HEK293 (cell line): ENCODE data around the gene EXOC2.

Experiments used
- ELK4 ChIP-seq: IDR thresholded peaks from 2 replicates; pipeline ENCODE4 v1.6.1; 2011; ENCODE audit warnings: mild to moderate bottlenecking, low read depth, low read length, borderline replicate concordance
- FEZF1 ChIP-seq: fragments of 450-650 bp; formaldehyde crosslinking; IDR thresholded peaks from 2 replicates; pipeline ENCODE4 v1.5.1; 2016; ENCODE audit warnings: missing biosample characterization, missing genetic modification characterization
- GFI1B ChIP-seq: fragments of 450-650 bp; formaldehyde crosslinking; IDR thresholded peaks from 2 replicates; pipeline ENCODE4 v1.5.1; 2016; ENCODE audit warnings: missing biosample characterization, missing genetic modification characterization
- HOXC10 ChIP-seq: sonication (generic); formaldehyde crosslinking; IDR thresholded peaks from 2 replicates; pipeline ENCODE4 v1.8.1; 2023; ENCODE audit warnings: mild to moderate bottlenecking, missing genetic modification reagents
- IKZF3 ChIP-seq: fragments of 450-650 bp; IDR thresholded peaks from 2 replicates; pipeline ENCODE4 v1.5.0; 2018; ENCODE audit warnings: missing biosample characterization, mild to moderate bottlenecking, missing genetic modification characterization, moderate library complexity
- INSM2 ChIP-seq: fragments of 450-650 bp; formaldehyde crosslinking; IDR thresholded peaks from 2 replicates; pipeline ENCODE4 v1.5.1; 2016; ENCODE audit warnings: missing biosample characterization, missing genetic modification characterization
- KLF7 ChIP-seq: fragments of 450-650 bp; formaldehyde crosslinking; IDR thresholded peaks from 2 replicates; pipeline ENCODE4 v1.5.1; 2016; ENCODE audit warnings: missing biosample characterization, missing genetic modification characterization, borderline replicate concordance
- KLF9 ChIP-seq: fragments of 450-650 bp; formaldehyde crosslinking; IDR thresholded peaks from 2 replicates; pipeline ENCODE4 v1.5.1; 2016; ENCODE audit warnings: missing biosample characterization, missing genetic modification characterization, low read depth
- MYNN ChIP-seq: fragments of 450-650 bp; formaldehyde crosslinking; IDR thresholded peaks from 2 replicates; pipeline ENCODE4 v1.5.1; 2016; ENCODE audit warnings: missing biosample characterization, missing genetic modification characterization, borderline replicate concordance
- ZBTB20 ChIP-seq: fragments of 450-650 bp; formaldehyde crosslinking; IDR thresholded peaks from 2 replicates; pipeline ENCODE4 v1.5.1; 2016; ENCODE audit warnings: missing biosample characterization, missing genetic modification characterization
- ZBTB48 ChIP-seq: fragments of 450-650 bp; formaldehyde crosslinking; IDR thresholded peaks from 2 replicates; pipeline ENCODE4 v1.5.1; 2016; ENCODE audit warnings: missing biosample characterization, missing genetic modification characterization
- ZNF10 ChIP-seq: fragments of 450-650 bp; formaldehyde crosslinking; IDR thresholded peaks from 2 replicates; pipeline ENCODE4 v1.5.1; 2017; ENCODE audit warnings: missing biosample characterization, missing genetic modification characterization
- ZNF114 ChIP-seq: fragments of 450-650 bp; formaldehyde crosslinking; IDR thresholded peaks from 2 replicates; pipeline ENCODE4 v1.5.0; 2017; ENCODE audit warnings: missing biosample characterization, missing genetic modification characterization
- ZNF155 ChIP-seq: fragments of 450-650 bp; formaldehyde crosslinking; IDR thresholded peaks from 2 replicates; pipeline ENCODE4 v1.5.1; 2016; ENCODE audit warnings: missing biosample characterization, missing genetic modification characterization
- ZNF184 ChIP-seq: fragments of 450-650 bp; IDR thresholded peaks from 2 replicates; pipeline ENCODE4 v1.5.1; 2018; ENCODE audit warnings: missing biosample characterization, mild to moderate bottlenecking, missing genetic modification characterization
- ZNF223 ChIP-seq: fragments of 450-650 bp; formaldehyde crosslinking; IDR thresholded peaks from 2 replicates; pipeline ENCODE4 v1.5.1; 2016; ENCODE audit warnings: missing biosample characterization, missing genetic modification characterization
- ZNF266 ChIP-seq: fragments of 450-650 bp; formaldehyde crosslinking; IDR thresholded peaks from 2 replicates; pipeline ENCODE4 v1.5.1; 2016; ENCODE audit warnings: missing biosample characterization, missing genetic modification characterization, low read depth
- ZNF341 ChIP-seq: fragments of 450-650 bp; formaldehyde crosslinking; IDR thresholded peaks from 2 replicates; pipeline ENCODE4; 2016; ENCODE audit warnings: low read depth, missing biosample characterization, missing genetic modification characterization
- ZNF354C ChIP-seq: fragments of 450-650 bp; formaldehyde crosslinking; IDR thresholded peaks from 2 replicates; pipeline ENCODE4 v1.5.1; 2016; ENCODE audit warnings: missing biosample characterization, missing genetic modification characterization, low read depth, borderline replicate concordance
- ZNF366 ChIP-seq: fragments of 450-650 bp; formaldehyde crosslinking; conservative IDR thresholded peaks from 2 replicates; pipeline ENCODE4 v1.5.1; 2016; ENCODE audit warnings: missing biosample characterization, missing genetic modification characterization
- ZNF394 ChIP-seq: fragments of 450-650 bp; formaldehyde crosslinking; IDR thresholded peaks from 2 replicates; pipeline ENCODE4 v1.5.1; 2016; ENCODE audit warnings: missing biosample characterization, missing genetic modification characterization, mild to moderate bottlenecking, moderate library complexity, borderline replicate concordance
- ZNF416 ChIP-seq: fragments of 450-650 bp; formaldehyde crosslinking; IDR thresholded peaks from 2 replicates; pipeline ENCODE4 v1.5.1; 2016; ENCODE audit warnings: missing biosample characterization, missing genetic modification characterization
- ZNF426 ChIP-seq: fragments of 450-650 bp; formaldehyde crosslinking; IDR thresholded peaks from 2 replicates; pipeline ENCODE4 v1.5.1; 2017; ENCODE audit warnings: missing biosample characterization, missing genetic modification characterization, mild to moderate bottlenecking, inconsistent platforms, moderate library complexity
- ZNF510 ChIP-seq: fragments of 450-650 bp; formaldehyde crosslinking; IDR thresholded peaks from 2 replicates; pipeline ENCODE4 v1.5.1; 2018; ENCODE audit warnings: mild to moderate bottlenecking, missing genetic modification characterization, missing biosample characterization; ENCODE audit not compliant: insufficient replicate concordance
- ZNF521 ChIP-seq: fragments of 450-650 bp; formaldehyde crosslinking; IDR thresholded peaks from 2 replicates; pipeline ENCODE4 v1.5.1; 2017; ENCODE audit warnings: missing biosample characterization, mild to moderate bottlenecking, missing genetic modification characterization
- ZNF548 ChIP-seq: fragments of 450-650 bp; formaldehyde crosslinking; IDR thresholded peaks from 2 replicates; pipeline ENCODE4 v1.5.1; 2016; ENCODE audit warnings: missing biosample characterization, missing genetic modification characterization
- ZNF596 ChIP-seq: fragments of 450-650 bp; IDR thresholded peaks from 2 replicates; pipeline ENCODE4 v1.5.0; 2018; ENCODE audit warnings: missing biosample characterization, mild to moderate bottlenecking, missing genetic modification characterization, moderate library complexity
- ZNF629 ChIP-seq: fragments of 450-650 bp; formaldehyde crosslinking; IDR thresholded peaks from 2 replicates; pipeline ENCODE4 v1.5.1; 2017; ENCODE audit warnings: missing biosample characterization, missing genetic modification characterization
- ZNF701 ChIP-seq: fragments of 450-650 bp; formaldehyde crosslinking; IDR thresholded peaks from 2 replicates; pipeline ENCODE4 v1.5.1; 2016; ENCODE audit warnings: missing biosample characterization, missing genetic modification characterization
- ZNF76 ChIP-seq: fragments of 450-650 bp; formaldehyde crosslinking; IDR thresholded peaks from 2 replicates; pipeline ENCODE4; 2016; ENCODE audit warnings: low read depth, missing biosample characterization, missing genetic modification characterization, borderline replicate concordance
- ZNF768 ChIP-seq: fragments of 450-650 bp; formaldehyde crosslinking; IDR thresholded peaks from 2 replicates; pipeline ENCODE4 v1.5.1; 2018; ENCODE audit warnings: missing biosample characterization, mild to moderate bottlenecking, missing genetic modification characterization
- ZNF785 ChIP-seq: fragments of 450-650 bp; formaldehyde crosslinking; IDR thresholded peaks from 2 replicates; pipeline ENCODE4 v1.5.1; 2016; ENCODE audit warnings: missing biosample characterization, missing genetic modification characterization
- ZNF791 ChIP-seq: fragments of 450-650 bp; formaldehyde crosslinking; IDR thresholded peaks from 2 replicates; pipeline ENCODE4 v1.5.1; 2016; ENCODE audit warnings: missing biosample characterization, missing genetic modification characterization
- TF ChIP-seq, protein P1 (sequence below): fragments of 450-650 bp; formaldehyde crosslinking; IDR thresholded peaks from 2 replicates; pipeline ENCODE4 v1.5.1; 2016; ENCODE audit warnings: missing biosample characterization, missing genetic modification characterization, low read depth
- TF ChIP-seq, protein P2 (sequence below): fragments of 450-650 bp; formaldehyde crosslinking; IDR thresholded peaks from 2 replicates; pipeline ENCODE4 v1.5.1; 2017; ENCODE audit warnings: missing biosample characterization, missing genetic modification characterization

Gene EXOC2

DNA sequence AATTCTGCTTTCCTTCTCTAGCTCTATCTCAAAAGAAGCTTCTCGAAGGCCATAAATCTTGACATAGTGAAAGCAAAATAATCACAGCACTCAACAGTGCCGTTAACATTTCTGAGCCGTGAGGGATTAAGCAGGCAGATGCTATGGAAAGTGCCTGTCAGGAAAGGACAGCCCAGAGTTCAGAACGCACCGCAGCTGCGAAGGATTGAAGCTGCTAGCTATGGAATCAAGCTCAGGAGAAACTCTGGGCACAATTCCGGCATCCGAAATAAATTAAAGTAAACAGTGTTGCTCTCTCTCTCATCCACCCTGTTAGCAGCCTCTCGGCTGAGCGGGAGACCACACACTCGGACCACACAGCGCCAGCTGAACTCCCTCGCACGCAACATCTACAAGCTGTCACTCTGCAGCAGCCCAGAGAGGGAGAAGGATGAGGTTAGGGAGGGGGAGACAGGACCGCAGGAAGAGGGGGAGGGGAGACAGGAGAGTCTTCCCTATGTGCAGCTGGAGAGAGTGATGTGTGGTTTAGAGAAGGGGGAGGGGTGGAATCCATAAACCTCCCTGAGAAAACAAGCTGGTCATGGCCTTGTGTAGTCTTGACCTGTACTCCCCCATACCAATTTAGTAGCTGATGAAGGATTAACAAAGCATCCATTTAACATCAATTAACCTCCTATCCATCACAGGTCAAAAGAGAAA lies 9.0 kb downstream of the EXOC2 start (continued):
- TF ChIP-seq, protein P1, sequence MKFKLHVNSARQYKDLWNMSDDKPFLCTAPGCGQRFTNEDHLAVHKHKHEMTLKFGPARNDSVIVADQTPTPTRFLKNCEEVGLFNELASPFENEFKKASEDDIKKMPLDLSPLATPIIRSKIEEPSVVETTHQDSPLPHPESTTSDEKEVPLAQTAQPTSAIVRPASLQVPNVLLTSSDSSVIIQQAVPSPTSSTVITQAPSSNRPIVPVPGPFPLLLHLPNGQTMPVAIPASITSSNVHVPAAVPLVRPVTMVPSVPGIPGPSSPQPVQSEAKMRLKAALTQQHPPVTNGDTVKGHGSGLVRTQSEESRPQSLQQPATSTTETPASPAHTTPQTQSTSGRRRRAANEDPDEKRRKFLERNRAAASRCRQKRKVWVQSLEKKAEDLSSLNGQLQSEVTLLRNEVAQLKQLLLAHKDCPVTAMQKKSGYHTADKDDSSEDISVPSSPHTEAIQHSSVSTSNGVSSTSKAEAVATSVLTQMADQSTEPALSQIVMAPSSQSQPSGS (tag by site-specific recombination): peak; percentile 54; the same call in 1 of the 2 replicates
- TF ChIP-seq, protein P2, sequence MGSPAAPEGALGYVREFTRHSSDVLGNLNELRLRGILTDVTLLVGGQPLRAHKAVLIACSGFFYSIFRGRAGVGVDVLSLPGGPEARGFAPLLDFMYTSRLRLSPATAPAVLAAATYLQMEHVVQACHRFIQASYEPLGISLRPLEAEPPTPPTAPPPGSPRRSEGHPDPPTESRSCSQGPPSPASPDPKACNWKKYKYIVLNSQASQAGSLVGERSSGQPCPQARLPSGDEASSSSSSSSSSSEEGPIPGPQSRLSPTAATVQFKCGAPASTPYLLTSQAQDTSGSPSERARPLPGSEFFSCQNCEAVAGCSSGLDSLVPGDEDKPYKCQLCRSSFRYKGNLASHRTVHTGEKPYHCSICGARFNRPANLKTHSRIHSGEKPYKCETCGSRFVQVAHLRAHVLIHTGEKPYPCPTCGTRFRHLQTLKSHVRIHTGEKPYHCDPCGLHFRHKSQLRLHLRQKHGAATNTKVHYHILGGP: peak; percentile 49; the same call in 1 of the 2 replicates
- TF ChIP-seq ZNF366 (tag by site-specific recombination) (peak; percentile 83), ZBTB20 (tag by site-specific recombination) (peak; percentile 55; the same call in 1 of the 2 replicates), ZNF184 (tag by site-specific recombination) (no peak), MYNN (tag by site-specific recombination) (no peak), ZNF10 (tag by site-specific recombination) (no peak), ZNF548 (tag by site-specific recombination) (no peak; the same call in 1 of the 2 replicates), ZNF266 (tag by site-specific recombination) (no peak), ZNF791 (tag by site-specific recombination) (no peak), ZNF701 (tag by site-specific recombination) (no peak), ZNF341 (tag by site-specific recombination) (peak; percentile 79), ZBTB48 (tag by site-specific recombination) (peak; percentile 90), ZNF394 (no peak; the same call in 1 of the 2 replicates), KLF9 (tag by site-specific recombination) (peak; percentile 29; the same call in 1 of the 2 replicates), ZNF596 (tag by site-specific recombination) (peak; percentile 81), ZNF426 (no peak), ZNF416 (no peak), GFI1B (tag by site-specific recombination) (peak; percentile 52; the same call in 1 of the 2 replicates), IKZF3 (peak; percentile 95), KLF7 (tag by site-specific recombination) (peak; percentile 88; the same call in 1 of the 2 replicates), ZNF510 (tag by site-specific recombination) (no peak), HOXC10 (no peak), ZNF521 (tag by site-specific recombination) (no peak), ZNF629 (tag by site-specific recombination) (peak; percentile 89), ZNF768 (tag by site-specific recombination) (no peak; the same call in 1 of the 2 replicates), ZNF785 (tag by site-specific recombination) (no peak), ZNF155 (tag by site-specific recombination) (no peak), FEZF1 (tag by site-specific recombination) (peak; percentile 88), ZNF114 (tag by site-specific recombination) (no peak), ZNF76 (tag by site-specific recombination) (peak; percentile 82), ZNF354C (tag by site-specific recombination) (no peak), ELK4 (no peak), INSM2 (tag by site-specific recombination) (peak; percentile 85), ZNF223 (tag by site-specific recombination) (no peak)
